ENCODE measurements around the gene DDA1.

DDA1 gene

DNA sequence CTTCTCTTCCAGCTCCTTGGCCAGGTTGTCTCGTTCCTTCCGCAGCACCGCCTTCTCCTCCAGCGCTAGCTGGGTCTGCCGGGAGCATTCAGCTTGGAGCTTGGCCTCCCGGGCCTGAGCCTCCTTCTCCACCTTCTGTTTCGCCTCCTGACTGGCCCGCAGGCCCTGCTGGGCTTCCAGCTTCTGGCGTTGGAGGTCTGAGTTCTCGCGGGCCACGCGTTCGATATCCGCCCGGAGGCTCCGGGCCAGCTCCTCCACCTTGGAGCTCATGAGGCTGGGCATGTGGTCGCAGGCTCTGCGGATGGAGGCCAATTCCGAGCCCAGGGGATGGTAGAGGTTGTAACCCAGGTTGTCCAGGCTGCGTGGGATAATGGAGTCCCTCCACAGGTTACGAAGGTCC lies 56.0 kb downstream of the DDA1 start:
- no peak overlapping the region for H3K27ac ChIP-seq (replicated peaks)
- no peak for DNase-seq (ENCODE audit: low read depth in 1 of 2, low spot score in 1 of 2)
- no peaks in the 10 kb centered on the region for H3K27me3 ChIP-seq (ENCODE audit: insufficient read depth, poor library complexity, severe bottlenecking)
- TF ChIP-seq, protein P1, sequence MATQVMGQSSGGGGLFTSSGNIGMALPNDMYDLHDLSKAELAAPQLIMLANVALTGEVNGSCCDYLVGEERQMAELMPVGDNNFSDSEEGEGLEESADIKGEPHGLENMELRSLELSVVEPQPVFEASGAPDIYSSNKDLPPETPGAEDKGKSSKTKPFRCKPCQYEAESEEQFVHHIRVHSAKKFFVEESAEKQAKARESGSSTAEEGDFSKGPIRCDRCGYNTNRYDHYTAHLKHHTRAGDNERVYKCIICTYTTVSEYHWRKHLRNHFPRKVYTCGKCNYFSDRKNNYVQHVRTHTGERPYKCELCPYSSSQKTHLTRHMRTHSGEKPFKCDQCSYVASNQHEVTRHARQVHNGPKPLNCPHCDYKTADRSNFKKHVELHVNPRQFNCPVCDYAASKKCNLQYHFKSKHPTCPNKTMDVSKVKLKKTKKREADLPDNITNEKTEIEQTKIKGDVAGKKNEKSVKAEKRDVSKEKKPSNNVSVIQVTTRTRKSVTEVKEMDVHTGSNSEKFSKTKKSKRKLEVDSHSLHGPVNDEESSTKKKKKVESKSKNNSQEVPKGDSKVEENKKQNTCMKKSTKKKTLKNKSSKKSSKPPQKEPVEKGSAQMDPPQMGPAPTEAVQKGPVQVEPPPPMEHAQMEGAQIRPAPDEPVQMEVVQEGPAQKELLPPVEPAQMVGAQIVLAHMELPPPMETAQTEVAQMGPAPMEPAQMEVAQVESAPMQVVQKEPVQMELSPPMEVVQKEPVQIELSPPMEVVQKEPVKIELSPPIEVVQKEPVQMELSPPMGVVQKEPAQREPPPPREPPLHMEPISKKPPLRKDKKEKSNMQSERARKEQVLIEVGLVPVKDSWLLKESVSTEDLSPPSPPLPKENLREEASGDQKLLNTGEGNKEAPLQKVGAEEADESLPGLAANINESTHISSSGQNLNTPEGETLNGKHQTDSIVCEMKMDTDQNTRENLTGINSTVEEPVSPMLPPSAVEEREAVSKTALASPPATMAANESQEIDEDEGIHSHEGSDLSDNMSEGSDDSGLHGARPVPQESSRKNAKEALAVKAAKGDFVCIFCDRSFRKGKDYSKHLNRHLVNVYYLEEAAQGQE (IDR thresholded peaks at IDR 0.05; ENCODE audit: insufficient replicate concordance, low read depth): no peak
- TF ChIP-seq, protein P2, sequence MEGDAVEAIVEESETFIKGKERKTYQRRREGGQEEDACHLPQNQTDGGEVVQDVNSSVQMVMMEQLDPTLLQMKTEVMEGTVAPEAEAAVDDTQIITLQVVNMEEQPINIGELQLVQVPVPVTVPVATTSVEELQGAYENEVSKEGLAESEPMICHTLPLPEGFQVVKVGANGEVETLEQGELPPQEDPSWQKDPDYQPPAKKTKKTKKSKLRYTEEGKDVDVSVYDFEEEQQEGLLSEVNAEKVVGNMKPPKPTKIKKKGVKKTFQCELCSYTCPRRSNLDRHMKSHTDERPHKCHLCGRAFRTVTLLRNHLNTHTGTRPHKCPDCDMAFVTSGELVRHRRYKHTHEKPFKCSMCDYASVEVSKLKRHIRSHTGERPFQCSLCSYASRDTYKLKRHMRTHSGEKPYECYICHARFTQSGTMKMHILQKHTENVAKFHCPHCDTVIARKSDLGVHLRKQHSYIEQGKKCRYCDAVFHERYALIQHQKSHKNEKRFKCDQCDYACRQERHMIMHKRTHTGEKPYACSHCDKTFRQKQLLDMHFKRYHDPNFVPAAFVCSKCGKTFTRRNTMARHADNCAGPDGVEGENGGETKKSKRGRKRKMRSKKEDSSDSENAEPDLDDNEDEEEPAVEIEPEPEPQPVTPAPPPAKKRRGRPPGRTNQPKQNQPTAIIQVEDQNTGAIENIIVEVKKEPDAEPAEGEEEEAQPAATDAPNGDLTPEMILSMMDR (IDR thresholded peaks at IDR 0.05; ENCODE audit: insufficient read depth, low read length): no peak
- TF ChIP-seq GABPA (IDR thresholded peaks at IDR 0.05; ENCODE audit: low read depth) (no peak), SPI1 (IDR thresholded peaks at IDR 0.05; ENCODE audit: borderline replicate concordance, low read depth) (no peak), POLR2AphosphoS5 (IDR thresholded peaks at IDR 0.05; ENCODE audit: low read depth) (no peak)
- no peak overlapping the region for H3K4me3 ChIP-seq (replicated peaks; ENCODE audit: insufficient read depth, low read length)

DNA sequence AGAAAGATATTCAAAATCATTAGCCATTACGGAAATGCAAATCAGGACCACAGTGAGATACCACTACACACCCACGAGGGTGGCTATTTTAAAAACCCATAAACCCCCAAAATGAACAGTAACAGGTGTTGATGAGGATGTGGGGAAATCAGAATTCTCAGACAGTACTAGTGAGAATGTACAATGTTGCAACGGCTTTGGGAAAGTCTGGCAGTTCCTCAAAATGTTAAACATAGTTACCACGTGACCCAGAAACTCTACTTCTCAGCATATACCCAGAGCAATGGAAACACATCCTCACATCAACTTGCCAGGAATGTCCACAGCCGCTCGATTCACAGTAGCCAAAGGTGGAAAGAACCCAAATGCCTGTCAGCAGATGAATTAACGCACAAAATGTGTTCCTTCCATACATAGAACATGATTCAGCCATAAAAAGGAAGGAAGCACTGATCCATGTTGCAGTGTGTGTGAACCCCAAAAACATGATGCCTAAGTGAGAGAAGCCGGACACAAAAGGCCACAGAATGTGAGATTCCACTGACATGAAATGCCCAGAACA lies 60.7 kb downstream of the DDA1 start:
- H3K4me3 ChIP-seq (replicated peaks; ENCODE audit: insufficient read depth, low read length): no peak overlapping the region
- no peaks in the 10 kb centered on the region for H3K27me3 ChIP-seq (ENCODE audit: insufficient read depth, poor library complexity, severe bottlenecking)
- peak; percentile 66 for TF ChIP-seq POLR2AphosphoS5 (IDR thresholded peaks at IDR 0.05; ENCODE audit: low read depth)
- TF ChIP-seq, protein P1 (IDR thresholded peaks at IDR 0.05; ENCODE audit: insufficient replicate concordance, low read depth): no peak
- TF ChIP-seq SPI1 (IDR thresholded peaks at IDR 0.05; ENCODE audit: borderline replicate concordance, low read depth): peak; percentile 97
- no peak overlapping the region for H3K27ac ChIP-seq (replicated peaks)
- DNase-seq (ENCODE audit: low read depth in 1 of 2, low spot score in 1 of 2): peak; percentile 55 to 87

Data from HL-60 (cell line).